Duodenal mucosa (tissue), 2 donors: ENCODE results near the gene SYT13.

ENCODE experiments used
- H3K27ac ChIP-seq: one replicate; pipeline ENCODE4 v1.7.0; 2013; ENCODE audit warnings: low read depth, low read length
- H3K27me3 ChIP-seq, 2 donors: one replicate each; pipeline ENCODE4 v1.7.0; 2013; ENCODE audit warnings: low read length in 2 of 2, control low read depth in 1 of 2; ENCODE audit not compliant: insufficient read depth in 2 of 2, control insufficient read depth in 1 of 2
- H3K36me3 ChIP-seq, 2 donors: one replicate each; pipeline ENCODE4 v1.7.0; 2013; ENCODE audit warnings: low read length in 2 of 2, control low read depth in 1 of 2; ENCODE audit not compliant: insufficient read depth in 2 of 2, control insufficient read depth in 1 of 2
- H3K4me1 ChIP-seq, 2 donors: one replicate each; pipeline ENCODE4 v1.7.0; 2013; ENCODE audit warnings: low read length in 2 of 2, control low read depth in 1 of 2; ENCODE audit not compliant: insufficient read depth in 2 of 2, control insufficient read depth in 1 of 2
- H3K4me3 ChIP-seq, 2 donors: one replicate each; pipeline ENCODE4 v1.7.0; 2013; ENCODE audit warnings: low read length in 2 of 2, low read depth in 1 of 2
- H3K9ac ChIP-seq, 2 donors: one replicate each; pipeline ENCODE4 v1.7.0; 2013; ENCODE audit warnings: low read length in 2 of 2, low read depth in 1 of 2
- H3K9me3 ChIP-seq, 2 donors: one replicate each; pipeline ENCODE4 v1.7.0; 2013; ENCODE audit warnings: low read length in 2 of 2, control low read depth in 1 of 2; ENCODE audit not compliant: control insufficient read depth in 1 of 2

SYT13 gene

GRCh38 chr11:45313171-45313865, 27.2 kb upstream of the SYT13 start:
- Histone ChIP-seq H3K27me3 (no peaks in the 10 kb centered on the region), H3K27ac (no peak overlapping the region), H3K9me3 (no peaks in the 10 kb centered on the region), H3K36me3 (no peaks in the 10 kb centered on the region), H3K4me3 (no peak overlapping the region), H3K9ac (no peak overlapping the region), H3K4me1 (no peaks in the 10 kb centered on the region)

DNA sequence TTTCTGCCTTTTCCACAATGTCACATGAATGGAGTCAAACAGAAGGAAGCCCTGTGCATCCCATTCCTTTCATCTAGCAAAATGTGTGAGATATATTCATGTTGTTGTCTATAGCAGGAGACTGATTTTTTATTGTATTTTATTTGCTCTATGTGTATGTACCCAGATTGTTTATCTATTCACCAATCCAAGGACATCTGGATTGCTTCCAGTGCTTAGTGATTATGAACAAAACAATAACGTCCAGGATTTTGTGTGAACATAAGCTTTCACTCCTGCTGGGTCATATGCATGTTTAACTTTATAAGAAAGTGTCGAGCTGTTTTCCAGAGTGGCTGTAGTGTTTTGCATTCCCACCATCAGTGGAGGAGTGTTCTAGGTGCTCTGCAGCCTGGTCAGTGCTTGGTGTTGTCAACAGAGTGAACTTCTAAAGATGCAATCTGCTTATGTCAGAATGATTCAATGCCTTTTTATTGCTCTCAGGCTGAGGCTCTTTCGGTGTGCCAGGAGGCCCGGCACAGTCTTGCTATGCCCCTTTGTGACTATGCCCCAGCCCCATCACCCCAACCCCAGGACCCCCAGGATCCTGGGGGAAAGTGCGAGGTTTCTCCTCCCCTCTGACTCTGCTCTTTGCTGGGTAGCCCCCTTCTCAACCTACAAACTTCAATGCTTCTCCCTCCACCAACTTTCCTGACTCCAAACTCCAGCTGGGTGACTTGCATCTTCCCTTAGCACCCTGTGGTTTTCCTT, 19.9 kb upstream of the SYT13 start:
- no peak overlapping the region for H3K4me3 ChIP-seq
- no peak overlapping the region for H3K9ac ChIP-seq
- H3K36me3 ChIP-seq: no peaks in the 10 kb centered on the region
- H3K27me3 ChIP-seq: no peaks in the 10 kb centered on the region
- peaks cover 10 to 11% of the 10 kb centered on the region in 2 donors for H3K4me1 ChIP-seq
- H3K27ac ChIP-seq: no peak overlapping the region
- no peaks in the 10 kb centered on the region for H3K9me3 ChIP-seq

GRCh38 chr11:45304992-45305335, 18.8 kb upstream of the SYT13 start:
- no peak overlapping the region for H3K27ac ChIP-seq
- H3K27me3 ChIP-seq: no peaks in the 10 kb centered on the region
- no peaks in the 10 kb centered on the region for H3K9me3 ChIP-seq
- no peak overlapping the region for H3K4me3 ChIP-seq
- no peak overlapping the region for H3K9ac ChIP-seq
- peaks cover 14% of the 10 kb centered on the region in 2 donors for H3K4me1 ChIP-seq
- H3K36me3 ChIP-seq: no peaks in the 10 kb centered on the region

- Histone ChIP-seq H3K9me3 (no peaks in the 10 kb centered on the region), H3K36me3 (no peaks in the 10 kb centered on the region), H3K9ac (no peak overlapping the region), H3K4me1 (peaks cover 14% of the 10 kb centered on the region in 2 donors), H3K27ac (no peak overlapping the region), H3K4me3 (no peak overlapping the region), H3K27me3 (no peaks in the 10 kb centered on the region)
These were observed 18.2 kb upstream of the SYT13 start for GRCh38 chr11:45304111-45304991.

DNA sequence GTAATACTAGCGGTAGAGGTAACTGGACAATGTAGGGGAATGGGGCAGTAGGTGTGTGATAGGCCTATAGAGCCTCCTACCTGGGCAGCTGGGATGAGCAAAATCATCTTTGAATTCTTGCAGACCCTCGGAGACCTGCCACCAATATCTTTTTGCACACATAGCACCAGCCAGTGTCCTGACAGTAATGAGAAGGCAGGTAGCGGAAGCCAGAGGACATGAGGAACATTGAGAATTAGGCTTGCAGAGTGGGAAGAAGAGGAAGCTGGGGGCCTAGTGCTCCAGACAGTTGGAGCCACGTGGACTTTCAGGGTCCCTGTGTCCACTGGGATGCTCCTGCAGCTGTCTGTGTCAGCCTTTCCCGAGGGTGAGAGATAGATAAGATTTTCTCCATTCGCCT, 17.2 kb upstream of the SYT13 start:
- H3K27me3 ChIP-seq: no peaks in the 10 kb centered on the region
- no peak overlapping the region for H3K27ac ChIP-seq
- no peaks in the 10 kb centered on the region for H3K9me3 ChIP-seq
- H3K9ac ChIP-seq: no peak overlapping the region
- no peak overlapping the region for H3K4me3 ChIP-seq
- no peaks in the 10 kb centered on the region for H3K36me3 ChIP-seq
- peaks cover 14% of the 10 kb centered on the region in 2 donors for H3K4me1 ChIP-seq

GRCh38 chr11:45301537-45302246, 15.6 kb upstream of the SYT13 start:
- H3K27me3 ChIP-seq: no peaks in the 10 kb centered on the region
- no peaks in the 10 kb centered on the region for H3K9me3 ChIP-seq
- no peak overlapping the region for H3K4me3 ChIP-seq
- no peaks in the 10 kb centered on the region for H3K36me3 ChIP-seq
- peaks cover 14% of the 10 kb centered on the region in 2 donors for H3K4me1 ChIP-seq
- no peak overlapping the region for H3K27ac ChIP-seq
- no peak overlapping the region for H3K9ac ChIP-seq

GRCh38 chr11:45300715-45301114, 14.6 kb upstream of the SYT13 start:
- Histone ChIP-seq H3K4me1 (peaks cover 17% of the 10 kb centered on the region in 2 donors), H3K4me3 (no peak overlapping the region), H3K36me3 (no peaks in the 10 kb centered on the region), H3K9ac (no peak overlapping the region), H3K27ac (no peak overlapping the region), H3K9me3 (no peaks in the 10 kb centered on the region), H3K27me3 (no peaks in the 10 kb centered on the region)

GRCh38 chr11:45298718-45299117, 12.6 kb upstream of the SYT13 start:
- H3K9me3 ChIP-seq: no peaks in the 10 kb centered on the region
- H3K4me1 ChIP-seq: peaks cover 23 to 25% of the 10 kb centered on the region in 2 donors
- no peak overlapping the region for H3K4me3 ChIP-seq
- H3K27me3 ChIP-seq: no peaks in the 10 kb centered on the region
- no peak overlapping the region for H3K27ac ChIP-seq
- H3K9ac ChIP-seq: no peak overlapping the region
- H3K36me3 ChIP-seq: no peaks in the 10 kb centered on the region

DNA sequence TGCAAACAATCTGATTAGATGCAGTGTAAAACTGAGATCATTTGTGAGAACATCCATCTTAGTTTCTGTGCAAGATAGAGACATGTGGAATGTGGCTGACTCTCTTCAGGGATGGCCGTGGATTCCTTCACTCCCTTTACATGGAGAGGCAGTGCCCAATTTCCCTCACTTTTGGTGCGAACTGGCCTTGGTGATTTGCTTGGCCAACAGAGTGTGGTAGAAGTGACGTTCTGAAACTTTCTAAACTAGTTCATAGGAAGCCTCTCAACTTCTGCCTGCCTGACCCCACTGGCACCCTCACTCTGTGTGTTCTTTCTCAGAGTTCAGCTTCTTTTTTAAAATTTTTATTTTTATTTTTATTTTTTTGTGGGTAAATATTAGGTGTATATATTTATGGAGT, 9.9 kb upstream of the SYT13 start:
- H3K9me3 ChIP-seq: no peaks in the 10 kb centered on the region
- H3K27ac ChIP-seq: no peak overlapping the region
- no peak overlapping the region for H3K4me3 ChIP-seq
- H3K36me3 ChIP-seq: no peaks in the 10 kb centered on the region
- no peak overlapping the region for H3K9ac ChIP-seq
- H3K4me1 ChIP-seq: peaks cover 13 to 20% of the 10 kb centered on the region in 2 donors
- H3K27me3 ChIP-seq: no peaks in the 10 kb centered on the region
